Osteoblast (primary cell): ENCODE data around the gene ZSWIM3. TPM values are rescaled to one million over a fixed set of nuclear protein-coding genes. Genes with fewer than 3 reads are reported as not detected.

Experiments used
- DNase-seq: peaks from one replicate; pipeline ENCODE4 v3.0.0; 2011; ENCODE audit warnings: low spot score, mixed read lengths; ENCODE audit not compliant: insufficient read length; ENCODE audit errors: missing footprints
- H2AFZ ChIP-seq: 2 replicates; pipeline ENCODE4 v1.6.0; 2011; ENCODE audit warnings: mild to moderate bottlenecking, low read length
- H3K27ac ChIP-seq: 2 replicates; pipeline ENCODE4 v1.5.1; 2011; ENCODE audit warnings: mild to moderate bottlenecking, low read depth, low read length, moderate library complexity
- H3K27me3 ChIP-seq: 2 replicates; pipeline ENCODE4 v1.6.0; 2012; ENCODE audit warnings: mild to moderate bottlenecking, control low read depth, inconsistent platforms, low read length, moderate library complexity; ENCODE audit not compliant: insufficient read depth
- H3K36me3 ChIP-seq: 2 replicates; pipeline ENCODE4 v1.5.1; 2011; ENCODE audit warnings: mild to moderate bottlenecking, low read length, control low read depth, moderate library complexity; ENCODE audit not compliant: insufficient read depth
- H3K4me1 ChIP-seq: 2 replicates; pipeline ENCODE4 v1.5.1; 2011; ENCODE audit warnings: mild to moderate bottlenecking, low read length, control low read depth, moderate library complexity; ENCODE audit not compliant: insufficient read depth
- H3K4me2 ChIP-seq: 2 replicates; pipeline ENCODE4 v1.6.0; 2011; ENCODE audit warnings: mild to moderate bottlenecking, low read length; ENCODE audit not compliant: insufficient read depth
- H3K4me3 ChIP-seq: fragments of 200-600 bp; sonication (generic); 3 replicates; pipeline ENCODE4 v1.5.1; 2012; ENCODE audit warnings: mild to moderate bottlenecking, low read length, inconsistent platforms; ENCODE audit not compliant: insufficient read depth
- H3K79me2 ChIP-seq: 2 replicates; pipeline ENCODE4 v1.6.0; 2012; ENCODE audit warnings: mild to moderate bottlenecking, low read length, control low read depth, inconsistent platforms; ENCODE audit not compliant: insufficient read depth
- H3K9me3 ChIP-seq: 2 replicates; pipeline ENCODE4 v1.5.1; 2011; ENCODE audit warnings: low read depth, low read length, control low read depth
- H4K20me1 ChIP-seq: 2 replicates; pipeline ENCODE4 v1.6.0; 2012; ENCODE audit warnings: mild to moderate bottlenecking, low read length, control low read depth; ENCODE audit not compliant: insufficient read depth
- CTCF ChIP-seq: IDR thresholded peaks from 2 replicates; pipeline ENCODE4 v1.5.1; 2011; ENCODE audit warnings: mild to moderate bottlenecking, low read depth, low read length, moderate library complexity; ENCODE audit errors: extremely low read depth
- total RNA-seq: library from RNA; depleted of rRNA; stranded (reverse); fragments of >200 nt; gene quantifications from 2 replicates; pipeline ENCODE4 v1.2.3, GENCODE V29; 2012

Gene ZSWIM3
- total RNA-seq, 1 donor: 4.7 TPM

- Histone ChIP-seq H3K27ac (peak overlapping the region; percentile 22), H3K4me2 (peak overlapping the region; percentile 16), H2AFZ (peak overlapping the region; percentile 68), H3K9me3 (no peaks in the 10 kb centered on the region), H3K79me2 (no peaks in the 10 kb centered on the region), H3K36me3 (no peaks in the 10 kb centered on the region), H3K4me3 (no peak overlapping the region), H3K27me3 (no peaks in the 10 kb centered on the region), H4K20me1 (no peaks in the 10 kb centered on the region), H3K4me1 (peaks cover 27% of the 10 kb centered on the region)
- no peak for TF ChIP-seq CTCF
- no peak for DNase-seq
Measured at GRCh38 chr20:45918182-45918737, 60.8 kb downstream of the ZSWIM3 start.

GRCh38 chr20:45918779-45919537 lies 61.5 kb downstream of the ZSWIM3 start:
- peaks cover 27% of the 10 kb centered on the region for H3K4me1 ChIP-seq
- H3K27ac ChIP-seq: no peak overlapping the region
- no peak for TF ChIP-seq CTCF
- H3K9me3 ChIP-seq: no peaks in the 10 kb centered on the region
- no peak overlapping the region for H3K4me2 ChIP-seq
- H2AFZ ChIP-seq: no peak overlapping the region
- DNase-seq: no peak
- no peaks in the 10 kb centered on the region for H3K79me2 ChIP-seq
- H3K4me3 ChIP-seq: no peak overlapping the region
- no peaks in the 10 kb centered on the region for H4K20me1 ChIP-seq
- H3K36me3 ChIP-seq: no peaks in the 10 kb centered on the region
- no peaks in the 10 kb centered on the region for H3K27me3 ChIP-seq

DNA sequence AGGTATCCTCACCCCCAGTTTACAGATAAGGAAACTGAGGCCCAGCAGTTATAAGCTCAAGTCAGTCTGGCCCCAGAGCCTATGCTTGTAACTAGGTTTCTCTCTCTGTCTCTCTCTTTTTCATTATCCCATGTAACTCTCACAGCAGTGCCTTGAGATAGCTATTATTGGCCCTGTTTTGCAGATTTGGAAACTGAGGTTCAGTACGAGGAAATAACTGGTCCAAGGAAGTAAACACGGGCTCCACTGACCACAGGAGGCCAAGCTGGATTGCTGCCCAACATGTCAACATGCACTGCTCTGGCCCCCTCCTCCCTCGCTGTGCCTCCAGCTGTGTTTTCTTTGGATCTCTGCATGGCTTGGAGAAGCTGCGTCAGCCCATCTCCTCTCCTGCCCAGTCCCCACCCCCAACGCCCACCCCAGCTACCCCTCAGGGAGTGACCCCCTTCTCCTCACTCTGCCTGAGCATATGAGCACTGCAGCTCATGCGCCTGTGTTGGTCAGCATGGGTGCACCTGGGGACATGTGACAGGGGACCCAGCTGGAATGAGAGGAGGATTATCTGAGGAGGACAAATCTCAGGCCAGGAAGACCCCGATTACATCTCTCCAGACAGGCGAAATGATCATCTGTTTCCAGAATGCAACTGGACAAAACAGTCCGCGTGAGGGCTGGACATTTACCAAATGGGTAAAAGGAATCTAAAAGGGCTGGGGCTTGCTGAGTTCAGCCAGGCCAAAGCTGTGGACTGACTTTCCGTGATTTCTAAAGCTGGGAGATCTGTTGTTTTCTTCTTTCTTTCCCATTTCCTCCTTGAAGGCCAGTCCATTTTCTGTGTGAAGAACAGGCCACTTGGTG lies 62.4 kb downstream of the ZSWIM3 start:
- H4K20me1 ChIP-seq: no peaks in the 10 kb centered on the region
- H3K4me1 ChIP-seq: peaks cover 33% of the 10 kb centered on the region
- TF ChIP-seq CTCF: no peak
- H3K27me3 ChIP-seq: no peaks in the 10 kb centered on the region
- H3K4me2 ChIP-seq: peak overlapping the region; percentile 20
- no peaks in the 10 kb centered on the region for H3K36me3 ChIP-seq
- H3K79me2 ChIP-seq: no peaks in the 10 kb centered on the region
- no peaks in the 10 kb centered on the region for H3K9me3 ChIP-seq
- peak; percentile 47 for DNase-seq
- H2AFZ ChIP-seq: peak overlapping the region; percentile 58
- H3K4me3 ChIP-seq: no peak overlapping the region
- peak overlapping the region; percentile 3 for H3K27ac ChIP-seq
